Urinary bladder (tissue), 4 donors: ENCODE measurements around the gene KRT33B. TPM values are rescaled to one million over a fixed set of nuclear protein-coding genes. Genes with fewer than 3 reads are reported as not detected.
"Not testable (repeated sequence)": the region's sequence is repeated elsewhere in the genome, so short reads cannot be mapped to it uniquely, and the experiment has no call there.

Source experiments
- DNase-seq: peaks from one replicate; pipeline ENCODE4 v3.0.0-alpha.2; 2015; ENCODE audit errors: extremely low spot score
- H3K27ac ChIP-seq: one replicate; pipeline ENCODE4 v1.5.1; 2013; ENCODE audit warnings: low read depth, mild to moderate bottlenecking, moderate library complexity
- H3K36me3 ChIP-seq: one replicate; pipeline ENCODE4 v1.6.1; 2013; ENCODE audit warnings: mild to moderate bottlenecking, moderate library complexity; ENCODE audit not compliant: insufficient read depth
- H3K4me1 ChIP-seq: one replicate; pipeline ENCODE4 v1.6.1; 2013; ENCODE audit warnings: mild to moderate bottlenecking, moderate library complexity; ENCODE audit not compliant: insufficient read depth
- H3K4me3 ChIP-seq: one replicate; pipeline ENCODE4 v1.5.1; 2013; ENCODE audit warnings: low read depth, low read length
- WGBS: extraction: QIAGEN DNeasy Blood & Tissue Kit; methylation state at CpG from one replicate; pipeline ENCODE4 v1.1.7; 2013; 5-methylcytosine and 5-hydroxymethylcytosine counted together
- polyA plus RNA-seq: library from polyadenylated mRNA; stranded (reverse); fragments of 200-250 nt; gene quantifications from one replicate; pipeline ENCODE4 v1.2.3, GENCODE V29; 2013
- total RNA-seq: library from RNA; depleted of rRNA; stranded (reverse); fragments of >200 nt; gene quantifications from one replicate; pipeline ENCODE4 v1.2.3, GENCODE V29; 2014
- donor health status: healthy with polysubstance abuse.
- donor health status: healthy.

Gene KRT33B
- total and polyA plus RNA-seq, 2 donors, result not detected

DNA sequence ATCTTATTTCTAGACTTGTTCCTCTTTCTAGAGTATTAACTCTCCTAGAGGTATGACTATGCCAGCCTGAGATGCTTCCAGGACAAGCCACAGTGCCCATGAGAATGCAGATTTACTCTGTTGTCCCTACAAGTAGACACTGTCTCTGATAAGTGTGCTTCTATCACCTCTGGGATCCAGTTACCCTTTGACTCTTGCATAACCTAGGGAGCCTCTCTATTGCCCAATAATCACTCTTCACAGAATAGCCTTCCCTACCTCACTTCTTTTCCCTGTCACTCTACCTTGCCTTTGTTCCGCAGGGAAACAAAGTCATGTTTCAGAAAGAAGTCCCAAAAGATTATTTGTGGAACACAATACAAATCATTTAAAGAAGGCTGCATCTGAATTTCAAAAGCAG is 14.1 kb upstream of the KRT33B start:
- Histone ChIP-seq H3K27ac (peak overlapping the region; percentile 5), H3K36me3 (no peaks in the 10 kb centered on the region), H3K4me3 (no peak overlapping the region), H3K4me1 (no peaks in the 10 kb centered on the region)
- DNase-seq, result no peak
- 96% methylated on average over 1 of the region's 1 CpG for WGBS

DNA sequence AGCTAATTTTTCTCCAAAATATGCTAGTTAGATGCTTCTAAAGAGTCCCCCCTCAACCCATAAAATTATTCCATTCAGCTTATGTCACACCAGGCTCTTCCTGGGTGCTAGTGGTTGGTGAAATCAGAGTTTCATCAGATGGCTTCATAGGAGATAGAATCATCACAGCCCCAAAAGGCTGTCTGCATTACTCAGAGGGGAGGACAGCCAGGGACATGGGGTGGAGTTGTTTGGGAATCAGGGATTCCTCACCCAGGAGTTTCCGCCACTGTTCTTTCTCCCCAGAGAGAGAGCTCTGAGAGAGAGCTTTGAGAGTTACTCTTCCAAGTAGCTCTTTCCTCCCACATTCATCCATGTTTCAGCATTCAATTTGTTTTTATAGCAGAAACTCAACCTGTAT is 12.8 kb upstream of the KRT33B start:
- Histone ChIP-seq H3K4me3 (no peak overlapping the region), H3K36me3 (no peaks in the 10 kb centered on the region), H3K4me1 (no peaks in the 10 kb centered on the region), H3K27ac (no peak overlapping the region)
- 83% methylated on average over 1 of the region's 1 CpG for WGBS
- no peak for DNase-seq

DNA sequence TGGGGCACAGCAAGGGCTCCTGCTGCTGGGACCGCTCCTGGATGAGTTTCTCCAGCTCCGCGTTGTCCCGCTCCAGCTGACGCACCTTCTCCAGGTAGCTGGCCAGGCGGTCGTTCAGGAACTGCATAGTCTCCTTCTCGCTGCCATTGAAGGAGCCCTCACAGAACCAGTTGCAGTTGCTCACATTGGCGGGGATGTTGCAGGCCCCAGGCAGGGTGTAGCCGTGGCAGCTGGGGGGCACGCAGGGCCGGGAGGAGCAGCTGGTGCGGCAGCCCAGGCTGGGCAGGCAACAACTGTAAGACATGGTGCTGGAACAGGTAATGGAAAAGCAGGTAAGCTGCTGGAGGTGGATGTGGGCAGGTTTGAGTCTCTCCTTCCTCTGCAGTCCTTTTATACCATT is 12.3 kb upstream of the KRT33B start, which contains the start of gene KRT34:
Gene KRT34, minus strand, starts transcription at position 364 of the 400 bp plus-strand sequence. Its CDS starts 60 bp downstream, at position 304.
- DNase-seq, H3K4me1 ChIP-seq, H3K36me3 ChIP-seq, H3K27ac ChIP-seq, H3K4me3 ChIP-seq: not testable (repeated sequence)
- 95% methylated on average over 13 of the region's 13 CpGs for WGBS

DNA sequence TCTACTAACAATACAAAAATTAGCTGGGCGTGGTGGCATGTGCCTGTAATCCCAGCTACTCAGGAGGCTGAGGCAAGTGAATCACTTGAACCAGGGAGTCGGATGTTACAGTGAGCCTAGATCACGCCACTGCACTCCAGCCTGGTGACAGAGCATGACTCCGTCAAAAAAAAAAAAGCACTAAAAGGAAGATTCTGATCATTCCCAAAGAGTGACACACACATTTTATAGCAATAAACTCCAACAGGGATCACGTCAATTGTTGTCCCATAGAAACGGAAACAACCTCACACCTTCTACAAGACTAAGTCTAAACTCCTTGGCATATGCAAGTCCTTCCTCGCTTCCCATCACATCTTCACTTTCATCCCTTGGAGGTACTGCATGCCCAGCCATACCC is 10.5 kb upstream of the KRT33B start:
- not testable (repeated sequence) for H3K36me3 ChIP-seq, H3K4me3 ChIP-seq, H3K4me1 ChIP-seq, H3K27ac ChIP-seq, DNase-seq
- 84% methylated on average over 7 of the region's 7 CpGs for WGBS

DNA sequence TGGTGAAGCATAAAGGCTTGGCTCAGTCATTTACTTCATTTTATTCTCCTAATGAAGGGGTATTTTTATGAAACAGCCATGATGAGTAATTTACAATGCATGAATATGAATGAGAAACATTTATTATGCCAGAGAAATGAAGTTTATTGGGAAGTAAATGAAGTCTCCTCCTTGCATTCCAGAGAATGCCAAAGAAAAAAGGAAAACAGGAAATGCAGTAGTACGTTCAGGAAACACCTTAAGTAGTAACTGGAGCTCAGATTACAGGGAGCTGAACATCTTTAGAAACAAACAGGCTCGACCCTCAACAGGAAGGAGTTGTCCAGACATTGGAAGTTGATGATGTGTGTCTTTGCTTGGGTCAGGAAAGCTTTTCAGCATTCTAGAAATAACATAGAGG is 7.9 kb upstream of the KRT33B start:
- DNase-seq, result no peak
- Histone ChIP-seq H3K27ac (no peak overlapping the region), H3K36me3 (no peaks in the 10 kb centered on the region), H3K4me3 (no peak overlapping the region), H3K4me1 (no peaks in the 10 kb centered on the region)
- WGBS, result 17% methylated on average over 2 of the region's 2 CpGs

DNA sequence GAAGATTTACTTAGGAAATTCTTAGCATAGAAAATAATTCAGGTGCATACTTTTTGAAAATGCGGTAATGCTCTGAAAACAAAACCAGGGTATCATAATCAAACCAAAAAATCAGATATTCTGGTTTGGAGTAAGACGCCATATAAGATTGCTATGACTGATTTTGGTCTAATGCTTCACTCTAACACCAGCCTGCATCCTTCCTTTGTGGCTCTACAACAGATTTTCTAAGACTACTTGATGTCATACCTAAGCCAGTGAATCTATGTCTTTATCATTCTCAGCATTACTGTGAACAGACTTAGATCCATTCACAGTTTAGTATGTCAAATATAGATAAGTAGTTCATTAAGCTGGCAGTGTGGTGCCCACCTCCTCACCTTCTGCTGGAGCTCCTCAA is 590 bp downstream of the KRT33B start:
- Histone ChIP-seq H3K27ac (no peak overlapping the region), H3K4me3 (no peak overlapping the region), H3K36me3 (no peaks in the 10 kb centered on the region), H3K4me1 (no peaks in the 10 kb centered on the region)
- no peak for DNase-seq
- 90% methylated on average over 2 of the region's 2 CpGs for WGBS

DNA sequence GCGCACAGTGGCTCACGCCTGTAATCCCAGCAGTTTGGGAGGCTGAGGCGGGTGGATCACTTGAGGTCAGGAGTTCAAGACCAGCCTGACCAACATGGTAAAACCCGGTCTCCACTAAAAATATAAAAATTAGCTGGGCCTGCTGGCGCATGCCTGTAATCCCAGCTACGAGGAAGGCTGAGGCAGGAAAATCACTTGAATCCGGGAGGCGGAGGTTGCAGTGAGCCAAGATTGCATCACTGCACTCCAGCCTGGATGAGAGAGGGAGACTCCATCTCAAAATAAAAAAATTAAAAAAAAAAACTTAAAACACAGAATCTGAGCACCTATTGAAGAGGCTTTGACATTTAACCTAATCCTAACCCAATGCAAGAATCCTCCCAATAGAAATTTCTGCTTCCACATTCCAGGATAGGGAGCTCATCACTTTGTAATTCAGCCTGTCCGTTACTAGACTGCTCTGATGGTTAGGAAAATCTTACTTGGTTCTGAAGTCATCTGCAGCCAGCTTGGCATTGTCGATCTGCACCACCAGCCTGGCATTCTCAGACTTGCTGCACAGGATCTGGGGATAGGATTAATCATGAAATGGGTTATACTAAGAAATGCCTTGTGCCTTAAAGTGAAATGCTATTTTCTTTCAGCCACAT is 2.1 kb downstream of the KRT33B start:
- DNase-seq, result no peak
- no peaks in the 10 kb centered on the region for H3K36me3 ChIP-seq
- no peaks in the 10 kb centered on the region for H3K4me1 ChIP-seq
- 65% methylated on average over 10 of the region's 10 CpGs for WGBS
- no peak overlapping the region for H3K27ac ChIP-seq
- H3K4me3 ChIP-seq, result no peak overlapping the region

DNA sequence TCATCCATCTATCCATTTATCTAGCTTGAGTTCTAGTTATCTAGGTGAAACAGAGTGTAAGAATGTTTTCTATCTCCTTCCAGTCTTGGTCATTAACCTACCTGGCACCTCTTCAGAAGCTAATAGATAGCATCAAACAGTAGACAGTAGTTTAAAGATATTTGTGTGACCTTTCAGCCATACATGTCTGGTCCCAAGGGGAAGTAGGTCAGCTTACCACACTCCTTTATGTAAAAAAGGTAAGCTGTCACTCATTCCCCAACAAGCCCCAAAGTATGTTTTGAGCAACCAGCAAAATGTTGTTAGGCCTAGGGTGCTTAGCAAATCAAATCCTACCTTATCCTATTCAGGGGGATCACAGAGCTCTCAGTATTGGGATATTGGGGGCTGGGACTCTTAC is 3.5 kb downstream of the KRT33B start:
- no peak overlapping the region for H3K4me3 ChIP-seq
- H3K4me1 ChIP-seq, result no peaks in the 10 kb centered on the region
- no peaks in the 10 kb centered on the region for H3K36me3 ChIP-seq
- no peak overlapping the region for H3K27ac ChIP-seq
- no peak for DNase-seq

DNA sequence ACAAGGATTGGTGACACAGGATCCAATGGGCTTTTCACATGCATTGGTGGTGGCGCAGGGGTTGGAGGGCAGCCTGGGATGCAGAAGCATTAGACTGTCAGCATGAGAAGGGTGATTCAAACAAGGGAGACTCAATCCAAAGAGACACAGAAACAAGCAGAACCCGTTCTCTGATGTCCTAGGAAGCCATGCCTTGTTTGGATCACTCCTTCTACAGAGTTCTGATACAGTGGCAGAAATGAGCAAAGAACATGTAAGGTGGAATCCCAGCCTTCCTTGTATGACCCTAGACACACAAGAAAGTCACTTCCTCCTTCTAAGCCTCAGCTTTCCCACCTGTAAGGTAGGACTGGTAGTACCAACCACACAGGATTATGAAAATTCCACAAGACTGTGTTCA is 5.7 kb downstream of the KRT33B start:
- H3K36me3 ChIP-seq, result no peaks in the 10 kb centered on the region
- H3K27ac ChIP-seq, result no peak overlapping the region
- DNase-seq, result no peak
- WGBS, result 83% methylated on average over 2 of the region's 2 CpGs
- no peak overlapping the region for H3K4me3 ChIP-seq
- H3K4me1 ChIP-seq, result no peaks in the 10 kb centered on the region

DNA sequence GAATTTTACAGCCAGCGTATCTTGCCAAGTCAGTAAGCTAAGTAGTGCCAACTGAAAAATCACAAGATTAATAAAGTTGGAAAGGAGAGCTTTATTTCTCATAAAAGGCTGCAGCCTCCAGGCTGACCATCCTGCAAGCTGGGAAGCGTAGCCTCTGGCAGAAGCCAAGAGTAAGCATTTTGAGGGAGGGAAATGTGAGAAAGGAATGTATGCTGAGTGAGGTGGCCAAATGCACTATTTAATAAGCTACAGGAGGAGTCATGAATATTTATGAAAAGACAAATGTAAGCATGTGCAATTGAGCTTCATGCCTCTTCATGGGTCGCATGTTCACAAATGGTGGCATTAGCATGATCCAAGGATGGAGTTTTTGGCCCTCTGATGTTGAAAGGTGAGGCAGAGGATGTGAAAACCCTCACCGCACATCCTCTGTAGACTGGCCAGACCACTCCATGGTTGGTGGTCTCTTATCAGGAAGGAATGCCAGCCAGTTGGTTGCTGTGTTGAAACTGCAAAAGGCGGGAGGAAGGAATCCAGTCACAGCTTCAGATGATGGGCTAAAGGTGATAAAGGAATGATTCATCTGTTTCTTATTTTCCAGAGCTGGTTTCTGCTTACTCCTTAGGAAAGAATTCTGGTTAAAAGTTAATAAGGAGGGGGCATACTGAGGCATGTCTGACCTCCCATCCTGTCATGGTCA is 9.2 kb downstream of the KRT33B start:
- DNase-seq, result no peak
- no peak overlapping the region for H3K27ac ChIP-seq
- no peaks in the 10 kb centered on the region for H3K36me3 ChIP-seq
- H3K4me3 ChIP-seq, result no peak overlapping the region
- no peaks in the 10 kb centered on the region for H3K4me1 ChIP-seq
- WGBS, result 64% methylated on average over 5 of the region's 5 CpGs

DNA sequence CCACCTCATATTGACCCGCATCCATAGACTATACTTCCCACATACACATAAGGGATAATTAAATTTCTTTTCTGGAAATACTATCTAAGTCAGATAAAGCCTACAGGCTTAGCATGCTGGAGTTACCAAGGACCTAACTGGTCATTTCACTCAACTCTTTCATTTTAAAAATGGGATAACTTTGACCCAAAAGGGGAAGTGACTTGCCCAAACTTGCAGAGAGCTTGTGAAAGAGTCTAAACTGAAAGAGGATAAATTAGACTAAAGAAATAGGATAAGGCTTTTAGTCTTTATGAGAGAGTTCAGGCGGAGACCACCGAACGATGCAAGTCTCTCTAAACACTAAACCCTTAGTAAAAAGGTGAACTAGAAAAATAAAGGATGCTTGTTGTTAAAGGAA is 15.1 kb downstream of the KRT33B start:
- 79% methylated on average over 4 of the region's 4 CpGs for WGBS
- no peaks in the 10 kb centered on the region for H3K36me3 ChIP-seq
- no peak overlapping the region for H3K27ac ChIP-seq
- no peak for DNase-seq
- no peak overlapping the region for H3K4me3 ChIP-seq
- H3K4me1 ChIP-seq, result no peaks in the 10 kb centered on the region

DNA sequence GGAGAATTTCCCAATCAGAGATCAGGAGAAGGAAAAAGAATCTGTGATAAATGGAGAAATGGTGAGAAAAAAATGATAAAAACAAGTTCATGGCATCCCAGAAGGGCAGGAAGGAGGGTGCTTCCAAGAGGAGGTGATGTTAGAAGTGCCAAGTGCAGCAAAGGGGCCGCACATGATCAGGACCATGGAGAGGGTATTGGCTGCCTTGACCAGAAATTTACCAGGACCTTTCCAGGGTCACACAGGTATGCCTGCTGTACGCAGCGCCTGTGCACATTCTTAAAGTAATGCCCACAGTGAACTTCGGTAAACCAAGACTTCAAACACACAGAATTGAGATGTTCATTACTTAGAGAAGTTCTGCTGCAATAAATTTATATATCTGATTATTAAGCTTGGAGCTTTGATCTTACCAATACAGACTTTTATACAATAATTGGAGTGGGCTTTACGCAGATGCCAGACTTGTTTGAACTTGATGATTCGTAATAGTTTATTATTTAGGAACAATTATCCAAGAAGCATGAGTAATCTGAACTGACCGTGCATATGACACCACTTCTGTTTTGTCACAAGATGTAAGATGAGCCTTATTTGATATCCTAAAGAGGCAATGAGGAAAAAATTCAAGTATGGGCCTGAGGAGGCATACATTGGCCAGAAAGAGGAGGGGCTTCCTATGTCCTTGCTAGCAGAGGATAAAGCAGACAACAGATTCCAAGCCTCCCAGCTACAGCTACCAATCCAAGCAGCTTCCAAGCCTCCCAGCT is 16.8 kb downstream of the KRT33B start:
- DNase-seq, result no peak
- no peaks in the 10 kb centered on the region for H3K36me3 ChIP-seq
- H3K4me3 ChIP-seq, result no peak overlapping the region
- no peak overlapping the region for H3K27ac ChIP-seq
- WGBS, result 73% methylated on average over 7 of the region's 7 CpGs
- no peaks in the 10 kb centered on the region for H3K4me1 ChIP-seq

DNA sequence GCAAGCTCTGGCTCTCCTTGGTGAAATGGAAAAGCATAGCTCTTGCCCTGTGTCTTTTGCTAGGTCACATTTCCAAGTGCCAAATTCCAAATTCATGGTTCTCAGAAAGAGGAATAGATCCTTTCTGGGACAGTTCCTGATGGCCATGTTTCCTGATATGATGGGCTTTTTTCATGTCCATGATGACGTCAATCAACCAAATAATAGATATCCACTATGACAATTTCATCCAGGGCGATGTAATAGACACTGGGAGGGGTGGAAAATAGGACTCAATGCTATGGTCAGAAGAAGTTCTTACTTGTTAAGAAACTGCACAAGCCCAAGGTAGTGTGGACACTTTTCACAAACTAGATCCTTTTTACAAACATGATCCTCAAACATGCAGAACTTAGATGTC is 18.4 kb downstream of the KRT33B start:
- H3K27ac ChIP-seq, result no peak overlapping the region
- 83% methylated on average over 2 of the region's 2 CpGs for WGBS
- no peaks in the 10 kb centered on the region for H3K4me1 ChIP-seq
- no peaks in the 10 kb centered on the region for H3K36me3 ChIP-seq
- H3K4me3 ChIP-seq, result no peak overlapping the region
- DNase-seq, result no peak

DNA sequence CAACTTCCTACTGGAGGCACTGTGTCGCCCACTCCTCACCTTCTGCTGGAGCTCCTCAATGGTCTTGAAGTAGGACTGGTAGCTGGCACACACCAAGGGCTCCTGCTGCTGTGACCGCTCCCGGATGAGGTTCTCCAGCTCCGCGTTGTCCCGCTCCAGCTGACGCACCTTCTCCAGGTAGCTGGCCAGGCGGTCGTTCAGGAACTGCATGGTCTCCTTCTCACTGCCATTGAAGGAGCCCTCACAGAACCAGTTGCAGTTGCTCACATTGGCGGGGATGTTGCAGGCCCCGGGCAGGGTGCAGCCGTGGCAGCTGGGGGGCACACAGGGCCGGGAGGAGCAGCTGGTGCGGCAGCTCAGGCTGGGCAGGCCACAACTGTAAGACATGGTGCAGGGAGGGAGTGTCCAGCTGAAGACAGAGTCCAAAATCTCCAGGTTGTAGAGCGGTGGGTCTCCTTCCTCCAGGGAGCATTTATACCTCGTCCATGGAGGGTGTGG is 19.2 kb downstream of the KRT33B start, which contains the start of gene KRT33A:
Gene KRT33A, minus strand, starts transcription at position 448 of the 498 bp plus-strand sequence. Its CDS starts 61 bp downstream, at position 387.
- H3K4me3 ChIP-seq, DNase-seq, H3K27ac ChIP-seq, H3K36me3 ChIP-seq, H3K4me1 ChIP-seq: not testable (repeated sequence)
- WGBS, result 89% methylated on average over 16 of the region's 16 CpGs
